Measurements from ENCODE around the gene FMO3.

DNA sequence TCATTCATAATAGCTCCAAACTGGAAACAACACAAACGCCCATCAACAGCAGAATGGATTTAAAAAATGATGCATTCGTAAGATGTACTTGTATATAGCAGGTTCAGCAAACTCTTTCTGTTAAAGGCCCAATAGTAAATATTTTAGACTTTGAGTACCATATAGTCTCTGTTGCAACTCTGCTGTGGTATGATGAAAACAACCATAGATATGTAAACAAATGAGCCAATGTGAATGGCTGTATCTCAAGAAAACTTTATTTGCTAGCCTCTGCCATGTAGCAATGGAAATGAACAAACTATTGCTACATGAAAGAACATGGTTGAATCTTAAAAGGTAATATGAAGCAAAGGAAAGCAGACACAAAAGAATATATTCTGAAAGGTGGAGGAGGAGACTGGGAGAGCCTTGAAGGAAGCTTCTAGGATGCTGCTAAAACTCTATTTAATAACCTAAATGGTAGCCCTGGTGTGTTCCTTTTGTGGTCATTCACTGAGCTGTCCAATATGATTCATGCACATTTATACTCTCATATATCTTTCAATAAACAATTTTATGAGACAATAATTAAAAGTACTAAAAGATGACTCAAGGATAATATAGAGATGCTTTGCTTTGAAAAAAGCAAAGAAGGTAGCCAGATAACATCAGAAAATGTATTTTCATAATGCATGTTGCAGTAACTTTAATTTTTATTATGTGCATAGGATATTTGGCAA, 29.1 kb upstream of the FMO3 start:
- TF ChIP-seq, protein P1, sequence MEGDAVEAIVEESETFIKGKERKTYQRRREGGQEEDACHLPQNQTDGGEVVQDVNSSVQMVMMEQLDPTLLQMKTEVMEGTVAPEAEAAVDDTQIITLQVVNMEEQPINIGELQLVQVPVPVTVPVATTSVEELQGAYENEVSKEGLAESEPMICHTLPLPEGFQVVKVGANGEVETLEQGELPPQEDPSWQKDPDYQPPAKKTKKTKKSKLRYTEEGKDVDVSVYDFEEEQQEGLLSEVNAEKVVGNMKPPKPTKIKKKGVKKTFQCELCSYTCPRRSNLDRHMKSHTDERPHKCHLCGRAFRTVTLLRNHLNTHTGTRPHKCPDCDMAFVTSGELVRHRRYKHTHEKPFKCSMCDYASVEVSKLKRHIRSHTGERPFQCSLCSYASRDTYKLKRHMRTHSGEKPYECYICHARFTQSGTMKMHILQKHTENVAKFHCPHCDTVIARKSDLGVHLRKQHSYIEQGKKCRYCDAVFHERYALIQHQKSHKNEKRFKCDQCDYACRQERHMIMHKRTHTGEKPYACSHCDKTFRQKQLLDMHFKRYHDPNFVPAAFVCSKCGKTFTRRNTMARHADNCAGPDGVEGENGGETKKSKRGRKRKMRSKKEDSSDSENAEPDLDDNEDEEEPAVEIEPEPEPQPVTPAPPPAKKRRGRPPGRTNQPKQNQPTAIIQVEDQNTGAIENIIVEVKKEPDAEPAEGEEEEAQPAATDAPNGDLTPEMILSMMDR (IDR thresholded peaks at IDR 0.05), result no peak
- no peak for TF ChIP-seq POLR2A (IDR thresholded peaks at IDR 0.05)
